Neuron (in vitro differentiated cells): Measurements from ENCODE around the gene UBE2L3.
A peak's percentile ranks its signal among the peaks of the same experiment; 100 is the strongest.
"Not testable (repeated sequence)": the region's sequence is repeated elsewhere in the genome, so short reads cannot be mapped to it uniquely, and the experiment has no call there.

Experiments used
- H2AFZ ChIP-seq: one replicate; pipeline ENCODE4 v1.6.1; 2013; ENCODE audit warnings: low read depth, mild to moderate bottlenecking, inconsistent platforms, low read length, moderate library complexity
- H3K27me3 ChIP-seq: one replicate; pipeline ENCODE4 v1.6.1; 2013; ENCODE audit warnings: low read length; ENCODE audit not compliant: insufficient read depth
- H3K36me3 ChIP-seq: one replicate; pipeline ENCODE4 v1.6.1; 2013; ENCODE audit warnings: low read length; ENCODE audit not compliant: insufficient read depth
- H3K4me1 ChIP-seq: one replicate; pipeline ENCODE4 v1.6.1; 2013; ENCODE audit warnings: low read length; ENCODE audit not compliant: insufficient read depth
- H3K4me3 ChIP-seq: 2 replicates; pipeline ENCODE4 v1.5.1; 2013; ENCODE audit warnings: mild to moderate bottlenecking, low read length, moderate library complexity
- H3K9me3 ChIP-seq: one replicate; pipeline ENCODE4 v1.6.1; 2013; ENCODE audit warnings: low read length

UBE2L3 gene

DNA sequence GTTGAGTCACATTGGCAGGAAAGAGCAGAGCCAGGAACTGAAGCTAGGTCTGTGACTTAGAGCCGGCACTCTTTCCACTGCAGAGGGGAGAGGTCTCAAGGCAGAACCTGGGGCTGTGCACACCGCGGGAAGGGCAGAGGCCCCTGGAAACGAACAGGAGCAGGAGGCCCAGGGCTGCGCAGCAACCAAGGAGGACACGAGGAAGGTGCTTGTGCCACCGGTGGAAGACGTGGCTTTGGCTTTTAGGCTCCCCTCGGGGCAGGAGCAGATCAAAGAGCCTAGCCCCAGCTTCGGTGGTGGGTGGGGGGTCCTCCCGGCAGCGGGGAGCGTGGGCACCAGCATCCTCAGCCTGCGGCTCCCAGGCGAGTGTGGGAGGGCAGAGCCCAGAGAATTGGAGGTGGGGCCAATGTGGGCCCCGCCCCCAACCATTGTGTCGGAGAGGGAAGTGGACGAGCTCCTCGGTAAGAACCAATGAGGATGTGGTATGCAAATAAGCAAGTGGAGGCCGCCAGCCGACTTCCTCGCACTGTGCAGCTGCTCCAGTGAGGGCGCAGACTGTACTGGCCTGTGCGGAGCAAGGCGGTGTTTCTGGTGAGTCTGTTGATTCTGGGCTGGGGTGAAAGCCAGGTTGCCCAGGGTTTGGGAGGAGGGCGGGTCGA, 64.9 kb downstream of the UBE2L3 start, which contains the start of gene CCDC116:
Gene CCDC116, plus strand, starts transcription at position 524 of the 659 bp plus-strand sequence. CDS start 422 bp downstream, outside the sequence.
- H3K9me3 ChIP-seq, result no peaks in the 10 kb centered on the region
- H3K4me1 ChIP-seq, result no peaks in the 10 kb centered on the region
- no peak within 1 kb of the TSS for H3K4me3 ChIP-seq
- H2AFZ ChIP-seq, result no peak within 1 kb of the TSS
- peaks cover 7% of the 10 kb centered on the region for H3K36me3 ChIP-seq
- H3K27me3 ChIP-seq, result no peaks in the 10 kb centered on the region

- Histone ChIP-seq H3K4me3 (no peak overlapping the region), H3K4me1 (no peaks in the 10 kb centered on the region), H2AFZ (no peak overlapping the region), H3K9me3 (no peaks in the 10 kb centered on the region), H3K36me3 (peaks cover 4% of the 10 kb centered on the region), H3K27me3 (no peaks in the 10 kb centered on the region)
Measured at GRCh38 chr22:21632931-21633330, 65.4 kb downstream of the UBE2L3 start.

DNA sequence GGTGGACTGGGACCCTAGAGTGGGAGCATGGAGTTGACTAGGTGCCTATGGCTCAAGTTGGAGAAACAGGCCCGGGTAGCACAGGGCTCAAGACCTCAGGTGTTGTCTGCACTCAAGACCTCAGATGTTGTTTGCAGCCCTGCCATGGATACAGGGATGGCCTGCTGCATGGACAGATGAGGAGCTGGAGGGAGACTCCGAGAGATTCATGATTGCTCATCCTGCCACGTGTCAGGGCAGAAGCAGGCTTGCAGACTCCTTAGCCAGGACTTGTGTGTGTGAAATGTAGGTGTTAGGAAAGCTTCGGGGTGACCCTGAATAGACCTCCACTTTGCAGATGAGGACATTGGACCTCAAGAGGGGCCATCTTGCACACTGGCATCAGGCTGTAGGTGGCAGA, 66.0 kb downstream of the UBE2L3 start:
- no peaks in the 10 kb centered on the region for H3K27me3 ChIP-seq
- no peak overlapping the region for H2AFZ ChIP-seq
- H3K9me3 ChIP-seq, result no peaks in the 10 kb centered on the region
- no peaks in the 10 kb centered on the region for H3K4me1 ChIP-seq
- no peaks in the 10 kb centered on the region for H3K36me3 ChIP-seq
- no peak overlapping the region for H3K4me3 ChIP-seq

DNA sequence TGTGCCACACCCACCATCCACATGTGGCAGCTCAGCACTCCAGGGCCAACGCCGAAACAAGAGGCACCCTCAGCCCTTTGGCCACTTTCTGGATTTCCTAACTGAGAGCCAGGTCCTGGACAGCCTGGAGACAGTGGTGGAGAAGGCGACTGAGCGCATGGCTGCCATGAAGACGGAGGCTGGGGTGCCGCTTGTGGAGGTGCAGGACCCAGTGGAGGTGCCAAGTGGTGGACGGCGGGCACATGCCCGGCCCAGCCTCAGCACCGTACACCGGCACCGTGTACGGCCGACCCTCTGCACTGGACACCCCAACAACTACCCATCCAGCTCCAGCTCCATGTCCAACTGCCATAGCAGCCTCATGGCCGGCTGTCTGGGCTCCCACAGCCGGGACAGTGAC, 66.6 kb downstream of the UBE2L3 start:
- no peaks in the 10 kb centered on the region for H3K36me3 ChIP-seq
- H3K4me3 ChIP-seq, result no peak overlapping the region
- no peak overlapping the region for H2AFZ ChIP-seq
- no peaks in the 10 kb centered on the region for H3K9me3 ChIP-seq
- no peaks in the 10 kb centered on the region for H3K4me1 ChIP-seq
- no peaks in the 10 kb centered on the region for H3K27me3 ChIP-seq

GRCh38 chr22:21634844-21635243, 67.3 kb downstream of the UBE2L3 start:
- Histone ChIP-seq H3K27me3 (no peaks in the 10 kb centered on the region), H2AFZ (no peak overlapping the region), H3K36me3 (no peaks in the 10 kb centered on the region), H3K4me3 (no peak overlapping the region), H3K9me3 (no peaks in the 10 kb centered on the region), H3K4me1 (no peaks in the 10 kb centered on the region)

GRCh38 chr22:21635771-21636510, 68.4 kb downstream of the UBE2L3 start:
- Histone ChIP-seq H3K9me3 (no peaks in the 10 kb centered on the region), H3K4me1 (peaks cover 4% of the 10 kb centered on the region), H3K27me3 (no peaks in the 10 kb centered on the region), H2AFZ (no peak overlapping the region), H3K36me3 (no peaks in the 10 kb centered on the region), H3K4me3 (no peak overlapping the region)

DNA sequence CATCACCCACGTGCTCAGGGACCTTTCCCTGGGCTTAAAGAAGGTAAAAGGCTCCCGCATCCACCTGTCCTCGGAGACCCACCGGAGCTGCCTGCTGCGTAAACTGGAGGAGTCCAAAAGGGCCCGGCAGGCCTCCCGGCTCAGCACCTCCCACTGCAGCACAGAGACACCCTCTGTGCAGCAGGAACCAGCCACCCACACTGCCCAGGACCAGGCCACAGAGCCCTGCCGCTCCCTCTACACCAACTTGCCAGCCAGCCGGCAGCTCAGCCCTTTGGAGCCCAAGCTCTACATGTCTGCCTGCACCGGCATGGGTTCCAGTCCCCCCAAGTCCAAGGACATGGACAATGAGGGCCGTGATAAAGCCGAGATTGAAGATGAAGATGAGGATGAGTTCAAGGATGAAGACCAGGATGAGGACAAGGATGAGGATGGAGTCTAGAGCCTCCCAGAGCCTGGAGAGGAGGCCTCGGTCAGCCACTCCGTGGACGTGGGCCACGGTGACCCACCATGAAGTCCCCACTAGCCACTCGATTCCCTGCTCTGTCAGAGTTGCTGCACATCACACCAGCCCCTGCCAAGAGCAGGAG, 69.2 kb downstream of the UBE2L3 start:
- H3K36me3 ChIP-seq, result no peaks in the 10 kb centered on the region
- no peak overlapping the region for H3K4me3 ChIP-seq
- no peaks in the 10 kb centered on the region for H3K27me3 ChIP-seq
- H3K9me3 ChIP-seq, result no peaks in the 10 kb centered on the region
- peaks cover 10% of the 10 kb centered on the region for H3K4me1 ChIP-seq
- no peak overlapping the region for H2AFZ ChIP-seq

DNA sequence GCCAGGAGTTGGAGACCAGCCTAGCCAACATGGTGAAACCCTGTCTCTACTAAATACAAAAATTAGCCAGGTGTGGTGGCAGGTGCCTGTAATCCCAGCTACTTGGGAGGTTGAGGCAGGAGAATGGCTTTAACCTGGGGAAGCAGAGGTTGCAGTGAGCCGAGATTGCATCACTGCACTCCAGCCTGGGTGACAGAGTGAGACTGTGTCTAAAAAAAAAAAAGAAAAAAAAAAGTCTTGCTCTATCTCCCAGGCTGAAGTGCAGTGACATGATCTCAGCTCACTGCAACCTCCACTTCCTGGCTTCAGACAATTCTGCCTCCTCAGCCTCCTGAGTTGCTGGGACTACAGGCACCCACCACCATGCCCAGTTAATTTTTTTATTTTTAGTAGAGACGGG, 69.9 kb downstream of the UBE2L3 start:
- H3K27me3 ChIP-seq, H3K4me1 ChIP-seq, H3K36me3 ChIP-seq, H3K9me3 ChIP-seq, H3K4me3 ChIP-seq, H2AFZ ChIP-seq: not testable (repeated sequence)

DNA sequence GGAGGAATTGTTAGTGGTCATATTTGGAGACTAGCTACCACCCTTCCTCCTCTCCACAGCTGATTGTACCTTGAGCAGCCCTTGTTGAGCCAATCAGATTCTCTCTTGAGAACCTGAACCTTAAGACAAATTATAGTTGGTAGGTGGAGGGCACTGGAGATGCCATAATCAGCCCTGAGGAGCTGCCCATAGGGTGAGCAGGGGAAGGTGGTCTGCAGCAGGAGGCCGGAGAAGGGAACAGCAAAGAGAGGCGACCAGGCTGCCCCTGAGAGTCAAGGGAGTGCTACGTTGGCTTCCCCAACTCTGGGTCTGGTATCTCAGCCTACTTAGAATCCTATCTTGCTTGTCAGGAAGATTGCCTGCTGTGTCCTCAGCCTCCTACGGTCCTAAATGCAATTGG, 71.8 kb downstream of the UBE2L3 start:
- H3K9me3 ChIP-seq, result no peaks in the 10 kb centered on the region
- peaks cover 6% of the 10 kb centered on the region for H3K36me3 ChIP-seq
- no peaks in the 10 kb centered on the region for H3K27me3 ChIP-seq
- peaks cover 18% of the 10 kb centered on the region for H3K4me1 ChIP-seq
- no peak overlapping the region for H2AFZ ChIP-seq
- H3K4me3 ChIP-seq, result no peak overlapping the region

DNA sequence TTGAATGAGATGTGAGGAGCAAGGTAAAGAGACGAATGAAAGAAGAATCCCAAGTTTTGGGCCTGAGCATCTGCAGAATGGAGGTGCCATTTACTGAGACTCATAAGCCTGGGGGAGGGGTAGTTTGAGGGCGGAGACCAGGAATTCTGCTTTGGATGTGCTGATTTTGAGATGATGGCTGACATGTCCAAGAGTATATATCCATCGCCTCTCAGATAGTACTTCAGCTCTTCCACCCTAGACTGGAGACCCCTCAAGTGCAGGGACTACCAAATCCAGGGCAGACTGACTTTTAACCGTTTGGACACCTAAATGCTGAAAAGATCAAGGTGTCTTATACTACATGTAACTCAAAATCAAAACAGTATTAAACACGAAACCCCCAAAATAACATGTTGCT, 73.3 kb downstream of the UBE2L3 start:
- Histone ChIP-seq H3K9me3 (no peaks in the 10 kb centered on the region), H3K36me3 (peaks cover 6% of the 10 kb centered on the region), H3K4me3 (no peak overlapping the region), H3K27me3 (no peaks in the 10 kb centered on the region), H2AFZ (peak overlapping the region; percentile 41), H3K4me1 (peaks cover 18% of the 10 kb centered on the region)

DNA sequence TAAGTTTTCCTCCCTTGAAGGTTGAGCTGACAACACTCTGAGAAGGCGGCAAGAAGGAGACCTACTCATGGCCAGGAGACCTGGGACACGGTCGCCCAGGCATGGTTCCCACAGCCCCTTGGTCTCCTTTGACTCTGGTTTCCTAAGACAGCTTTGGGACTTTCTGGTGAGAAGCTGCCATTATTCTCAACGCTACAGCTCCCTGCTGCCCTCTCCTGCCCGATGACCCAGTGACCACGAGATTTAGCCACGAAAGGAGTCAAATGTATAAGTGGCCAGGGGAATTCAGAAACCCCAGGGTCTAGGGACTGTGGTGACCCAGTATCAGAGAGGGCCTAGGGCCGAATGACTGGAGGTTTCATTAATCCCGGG, 73.9 kb downstream of the UBE2L3 start:
- Histone ChIP-seq H3K36me3 (peaks cover 6% of the 10 kb centered on the region), H2AFZ (peak overlapping the region; percentile 41), H3K4me3 (peak overlapping the region; percentile 88), H3K9me3 (no peaks in the 10 kb centered on the region), H3K4me1 (peaks cover 19% of the 10 kb centered on the region), H3K27me3 (no peaks in the 10 kb centered on the region)

DNA sequence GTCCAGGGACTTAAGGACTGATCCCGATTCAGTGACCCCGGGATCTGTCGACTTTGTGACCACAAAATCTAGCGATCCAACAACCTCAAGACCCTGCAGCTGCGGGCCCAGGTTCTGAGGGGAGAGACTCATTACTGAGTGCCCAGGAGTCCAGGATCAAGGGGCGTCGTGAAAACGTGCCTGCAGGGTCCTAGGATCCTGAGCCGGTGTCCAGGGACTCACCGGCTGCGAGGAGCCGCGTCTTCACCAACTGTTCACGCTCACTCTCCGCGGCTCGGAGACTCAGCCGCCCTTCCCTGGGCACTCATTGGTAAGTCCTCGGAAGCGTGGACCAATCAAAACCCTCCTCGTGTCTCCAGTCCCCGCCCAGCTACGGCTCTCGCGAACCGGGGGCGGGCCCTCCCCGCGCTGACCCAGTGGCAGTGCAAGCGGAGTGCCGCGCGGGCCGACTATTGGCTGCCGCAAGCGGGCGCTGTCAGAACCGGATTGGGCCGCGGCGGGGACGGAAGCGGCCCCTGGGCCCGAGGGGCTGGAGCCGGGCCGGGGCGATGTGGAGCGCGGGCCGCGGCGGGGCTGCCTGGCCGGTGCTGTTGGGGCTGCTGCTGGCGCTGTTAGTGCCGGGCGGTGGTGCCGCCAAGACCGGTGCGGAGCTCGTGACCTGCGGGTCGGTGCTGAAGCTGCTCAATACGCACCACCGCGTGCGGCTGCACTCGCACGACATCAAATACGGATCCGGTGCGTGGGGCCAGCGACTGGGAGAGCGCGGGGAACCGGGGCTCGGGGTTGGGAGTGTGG, 74.5 kb downstream of the UBE2L3 start, which contains the start of gene SDF2L1:
Gene SDF2L1, plus strand, starts transcription at position 514 of the 795 bp plus-strand sequence. Its CDS starts 35 bp downstream, at position 549.
- peaks cover 23% of the 10 kb centered on the region for H3K4me1 ChIP-seq

More for the DNA sequence above, 74.5 kb downstream of the UBE2L3 start, which contains the start of gene SDF2L1:
- H2AFZ ChIP-seq, result peak within 1 kb of the TSS; percentile 77
- H3K27me3 ChIP-seq, result no peaks in the 10 kb centered on the region
- H3K36me3 ChIP-seq, result peaks cover 6% of the 10 kb centered on the region
- peak within 1 kb of the TSS; percentile 88 for H3K4me3 ChIP-seq
- no peaks in the 10 kb centered on the region for H3K9me3 ChIP-seq
